Sigmoid colon (tissue), 4 donors: ENCODE data around the gene FBXL7.

Source experiments
- EP300 ChIP-seq, 4 donors: sonication (generic); formaldehyde crosslinking; IDR thresholded peaks; one replicate each; pipeline ENCODE4 v1.6.1; 2017; ENCODE audit warnings: antibody characterized with exemption in 4 of 4
- POLR2A ChIP-seq, 2 donors: fragments of 450-650 bp; IDR thresholded peaks; one replicate each; pipeline ENCODE4 v1.6.1; 2016; ENCODE audit warnings: antibody characterized with exemption in 2 of 2, mild to moderate bottlenecking in 2 of 2, moderate library complexity in 2 of 2
- POLR2AphosphoS5 ChIP-seq, 4 donors: sonication (generic); formaldehyde crosslinking; IDR thresholded peaks; one replicate each; pipeline ENCODE4 v1.6.1; 2017; ENCODE audit warnings: antibody characterized with exemption in 4 of 4
- TF ChIP-seq, protein P1 (sequence below), 4 experiments: fragments of 450-650 bp in 3 of 4; fragments of 200-600 bp in 1 of 4; IDR thresholded peaks; one replicate each; pipeline ENCODE4 v1.5.1; 2016 to 2019; ENCODE audit warnings: antibody characterized with exemption in 4 of 4, mild to moderate bottlenecking in 3 of 4, moderate library complexity in 2 of 4

DNA sequence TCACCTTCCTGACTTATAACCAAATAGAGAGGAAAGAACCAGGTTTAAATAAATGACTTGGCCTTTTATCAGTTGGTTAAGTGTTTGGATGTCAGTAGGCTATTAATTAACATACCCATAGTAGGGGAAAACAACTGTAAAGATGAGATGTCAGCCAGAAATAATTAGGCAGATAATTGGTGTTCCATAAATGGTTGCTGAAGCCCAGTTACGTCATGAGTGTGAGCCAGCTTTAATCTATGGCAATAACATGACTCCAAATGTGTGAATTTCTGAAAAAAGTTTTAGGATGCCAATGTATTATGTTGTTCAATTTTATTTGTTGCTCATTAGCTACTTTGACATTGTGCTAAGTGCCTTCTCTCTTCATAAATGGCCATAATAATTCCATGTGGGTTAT is 180.5 kb downstream of the FBXL7 start:
- TF ChIP-seq, protein P1, sequence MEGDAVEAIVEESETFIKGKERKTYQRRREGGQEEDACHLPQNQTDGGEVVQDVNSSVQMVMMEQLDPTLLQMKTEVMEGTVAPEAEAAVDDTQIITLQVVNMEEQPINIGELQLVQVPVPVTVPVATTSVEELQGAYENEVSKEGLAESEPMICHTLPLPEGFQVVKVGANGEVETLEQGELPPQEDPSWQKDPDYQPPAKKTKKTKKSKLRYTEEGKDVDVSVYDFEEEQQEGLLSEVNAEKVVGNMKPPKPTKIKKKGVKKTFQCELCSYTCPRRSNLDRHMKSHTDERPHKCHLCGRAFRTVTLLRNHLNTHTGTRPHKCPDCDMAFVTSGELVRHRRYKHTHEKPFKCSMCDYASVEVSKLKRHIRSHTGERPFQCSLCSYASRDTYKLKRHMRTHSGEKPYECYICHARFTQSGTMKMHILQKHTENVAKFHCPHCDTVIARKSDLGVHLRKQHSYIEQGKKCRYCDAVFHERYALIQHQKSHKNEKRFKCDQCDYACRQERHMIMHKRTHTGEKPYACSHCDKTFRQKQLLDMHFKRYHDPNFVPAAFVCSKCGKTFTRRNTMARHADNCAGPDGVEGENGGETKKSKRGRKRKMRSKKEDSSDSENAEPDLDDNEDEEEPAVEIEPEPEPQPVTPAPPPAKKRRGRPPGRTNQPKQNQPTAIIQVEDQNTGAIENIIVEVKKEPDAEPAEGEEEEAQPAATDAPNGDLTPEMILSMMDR (IDR thresholded peaks at IDR 0.05): no peak
- no peak for TF ChIP-seq EP300 (IDR thresholded peaks at IDR 0.05)
- no peak for TF ChIP-seq POLR2A (IDR thresholded peaks at IDR 0.05)
- TF ChIP-seq POLR2AphosphoS5 (IDR thresholded peaks at IDR 0.05): no peak
